A549 (cell line): ENCODE measurements around the gene UTF1.

Experiments
- POLR2A ChIP-seq: IDR thresholded peaks from 2 replicates; pipeline ENCODE4 v1.6.1; 2012; ENCODE audit warnings: mild to moderate bottlenecking, low read length
- TF ChIP-seq, protein P1 (sequence below): fragments of 200-600 bp; sonication (generic); IDR thresholded peaks from 2 replicates; pipeline ENCODE4 v1.6.1; 2016; ENCODE audit warnings: antibody characterized with exemption, mild to moderate bottlenecking, moderate library complexity
- TF ChIP-seq, protein P2 (sequence below): fragments of >200 bp; sonication (Bioruptor Twin); formaldehyde crosslinking; IDR thresholded peaks from 3 replicates; pipeline ENCODE4 v1.5.1; 2016
- TF ChIP-seq, protein P3 (sequence below): IDR thresholded peaks from 2 replicates; pipeline ENCODE4 v1.6.1; 2012

DNA sequence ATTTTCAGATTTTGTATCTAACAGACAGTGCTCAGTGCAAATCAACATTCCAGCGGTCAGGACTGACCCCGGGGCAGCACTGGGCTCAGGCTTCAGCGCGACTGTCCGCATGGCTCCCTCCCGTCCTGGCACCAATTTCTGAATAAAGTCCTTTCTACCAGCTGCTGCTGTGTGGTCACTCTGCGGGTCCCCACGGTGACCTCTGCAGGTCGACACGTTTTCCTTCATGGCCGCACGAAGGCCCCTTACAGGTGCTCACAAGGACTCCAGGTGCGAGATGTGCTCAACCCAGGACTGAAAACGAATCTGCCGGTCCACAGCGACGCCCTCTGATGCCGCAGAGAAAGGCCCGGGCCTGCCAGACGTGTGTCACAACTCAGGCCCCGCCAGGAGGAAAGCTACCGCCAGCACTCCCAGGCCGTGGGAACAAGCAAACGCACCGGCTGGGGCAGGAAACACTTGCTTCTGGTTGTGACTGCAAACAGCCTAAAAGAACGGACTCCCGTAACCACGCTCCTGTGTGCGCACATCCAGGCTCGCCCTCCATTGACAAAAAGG, 3.7 kb upstream of the UTF1 start:
- TF ChIP-seq POLR2A: no peak
- TF ChIP-seq, protein P1, sequence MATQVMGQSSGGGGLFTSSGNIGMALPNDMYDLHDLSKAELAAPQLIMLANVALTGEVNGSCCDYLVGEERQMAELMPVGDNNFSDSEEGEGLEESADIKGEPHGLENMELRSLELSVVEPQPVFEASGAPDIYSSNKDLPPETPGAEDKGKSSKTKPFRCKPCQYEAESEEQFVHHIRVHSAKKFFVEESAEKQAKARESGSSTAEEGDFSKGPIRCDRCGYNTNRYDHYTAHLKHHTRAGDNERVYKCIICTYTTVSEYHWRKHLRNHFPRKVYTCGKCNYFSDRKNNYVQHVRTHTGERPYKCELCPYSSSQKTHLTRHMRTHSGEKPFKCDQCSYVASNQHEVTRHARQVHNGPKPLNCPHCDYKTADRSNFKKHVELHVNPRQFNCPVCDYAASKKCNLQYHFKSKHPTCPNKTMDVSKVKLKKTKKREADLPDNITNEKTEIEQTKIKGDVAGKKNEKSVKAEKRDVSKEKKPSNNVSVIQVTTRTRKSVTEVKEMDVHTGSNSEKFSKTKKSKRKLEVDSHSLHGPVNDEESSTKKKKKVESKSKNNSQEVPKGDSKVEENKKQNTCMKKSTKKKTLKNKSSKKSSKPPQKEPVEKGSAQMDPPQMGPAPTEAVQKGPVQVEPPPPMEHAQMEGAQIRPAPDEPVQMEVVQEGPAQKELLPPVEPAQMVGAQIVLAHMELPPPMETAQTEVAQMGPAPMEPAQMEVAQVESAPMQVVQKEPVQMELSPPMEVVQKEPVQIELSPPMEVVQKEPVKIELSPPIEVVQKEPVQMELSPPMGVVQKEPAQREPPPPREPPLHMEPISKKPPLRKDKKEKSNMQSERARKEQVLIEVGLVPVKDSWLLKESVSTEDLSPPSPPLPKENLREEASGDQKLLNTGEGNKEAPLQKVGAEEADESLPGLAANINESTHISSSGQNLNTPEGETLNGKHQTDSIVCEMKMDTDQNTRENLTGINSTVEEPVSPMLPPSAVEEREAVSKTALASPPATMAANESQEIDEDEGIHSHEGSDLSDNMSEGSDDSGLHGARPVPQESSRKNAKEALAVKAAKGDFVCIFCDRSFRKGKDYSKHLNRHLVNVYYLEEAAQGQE: no peak
- TF ChIP-seq, protein P2, sequence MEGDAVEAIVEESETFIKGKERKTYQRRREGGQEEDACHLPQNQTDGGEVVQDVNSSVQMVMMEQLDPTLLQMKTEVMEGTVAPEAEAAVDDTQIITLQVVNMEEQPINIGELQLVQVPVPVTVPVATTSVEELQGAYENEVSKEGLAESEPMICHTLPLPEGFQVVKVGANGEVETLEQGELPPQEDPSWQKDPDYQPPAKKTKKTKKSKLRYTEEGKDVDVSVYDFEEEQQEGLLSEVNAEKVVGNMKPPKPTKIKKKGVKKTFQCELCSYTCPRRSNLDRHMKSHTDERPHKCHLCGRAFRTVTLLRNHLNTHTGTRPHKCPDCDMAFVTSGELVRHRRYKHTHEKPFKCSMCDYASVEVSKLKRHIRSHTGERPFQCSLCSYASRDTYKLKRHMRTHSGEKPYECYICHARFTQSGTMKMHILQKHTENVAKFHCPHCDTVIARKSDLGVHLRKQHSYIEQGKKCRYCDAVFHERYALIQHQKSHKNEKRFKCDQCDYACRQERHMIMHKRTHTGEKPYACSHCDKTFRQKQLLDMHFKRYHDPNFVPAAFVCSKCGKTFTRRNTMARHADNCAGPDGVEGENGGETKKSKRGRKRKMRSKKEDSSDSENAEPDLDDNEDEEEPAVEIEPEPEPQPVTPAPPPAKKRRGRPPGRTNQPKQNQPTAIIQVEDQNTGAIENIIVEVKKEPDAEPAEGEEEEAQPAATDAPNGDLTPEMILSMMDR: no peak
- TF ChIP-seq, protein P3, sequence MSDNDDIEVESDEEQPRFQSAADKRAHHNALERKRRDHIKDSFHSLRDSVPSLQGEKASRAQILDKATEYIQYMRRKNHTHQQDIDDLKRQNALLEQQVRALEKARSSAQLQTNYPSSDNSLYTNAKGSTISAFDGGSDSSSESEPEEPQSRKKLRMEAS: no peak
